ENCODE results near the gene RYR3. TPM values are rescaled to one million over a fixed set of nuclear protein-coding genes. Genes with fewer than 3 reads are reported as not detected.

The RYR3 gene
- total and polyA plus RNA-seq, 2 donors (not counting 1 experiment from before 2014, with no cell fraction given), result not detected

DNA sequence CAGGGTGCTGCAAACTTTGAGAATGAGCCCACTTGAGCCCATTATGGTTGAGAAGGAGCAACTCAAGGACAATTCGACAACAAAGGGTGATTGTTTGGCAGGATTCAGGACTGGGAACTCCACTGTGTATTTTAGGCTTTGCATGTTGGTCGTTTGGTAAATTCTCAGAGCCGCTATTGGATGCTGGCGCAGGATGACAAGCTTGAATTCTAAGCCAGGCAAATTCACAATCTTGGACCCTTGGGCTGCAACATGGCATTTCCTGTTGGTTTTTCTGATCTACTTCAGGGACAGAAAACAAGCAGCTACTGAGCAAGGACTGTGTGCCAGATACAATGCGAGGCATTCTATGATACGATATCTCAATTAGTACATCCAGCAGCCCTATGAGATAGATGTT, 82.8 kb downstream of the RYR3 start:
- H3K4me3 Mint-ChIP-seq, result no peak overlapping the region
- H3K79me2 ChIP-seq (ENCODE audit: control insufficient read depth, insufficient read depth, low read length), result no peaks in the 10 kb centered on the region
- no peaks in the 10 kb centered on the region for H3K27me3 ChIP-seq (replicated peaks in 1 of 4; ENCODE audit: control extremely low read depth in 1 of 4, control insufficient read depth in 3 of 4, insufficient read depth in 4 of 4, low read length in 3 of 4)
- ChIA-PET POLR2A (no interaction called here), CTCF (no interaction called here)
- no peaks in the 10 kb centered on the region for H3K36me3 ChIP-seq (replicated peaks in 1 of 2; ENCODE audit: control extremely low read depth in 1 of 2, control insufficient read depth in 1 of 2, extremely low read depth in 1 of 2, insufficient read depth in 2 of 2, low read length in 1 of 2)
- peaks cover 3% of the 10 kb centered on the region for H3K27me3 Mint-ChIP-seq
- WGBS (ENCODE audit: insufficient coverage), result 94% methylated on average over 6 of the region's 6 CpGs
- no peak overlapping the region for H3K4me2 ChIP-seq (replicated peaks; ENCODE audit: low read depth, low read length, poor library complexity, severe bottlenecking)
- ATAC-seq (ENCODE audit: low read depth), result no peak
- H3K27ac ChIP-seq (ENCODE audit: low read length in 2 of 2), result no peak overlapping the region
- H3K4me1 Mint-ChIP-seq, result no peaks in the 10 kb centered on the region
- H3K9me3 ChIP-seq (ENCODE audit: control extremely low read depth in 1 of 3, control insufficient read depth in 2 of 3, insufficient read depth in 1 of 3, low read length in 2 of 3), result peaks cover 0 to under 1% (median 0%) of the 10 kb centered on the region in 3 donors
- H3K4me3 ChIP-seq (ENCODE audit: control extremely low read depth in 1 of 5, extremely low read depth in 1 of 5, insufficient read depth in 1 of 5, low read depth in 2 of 5, low read length in 4 of 5), result no peak overlapping the region
- TF ChIP-seq, protein P1, sequence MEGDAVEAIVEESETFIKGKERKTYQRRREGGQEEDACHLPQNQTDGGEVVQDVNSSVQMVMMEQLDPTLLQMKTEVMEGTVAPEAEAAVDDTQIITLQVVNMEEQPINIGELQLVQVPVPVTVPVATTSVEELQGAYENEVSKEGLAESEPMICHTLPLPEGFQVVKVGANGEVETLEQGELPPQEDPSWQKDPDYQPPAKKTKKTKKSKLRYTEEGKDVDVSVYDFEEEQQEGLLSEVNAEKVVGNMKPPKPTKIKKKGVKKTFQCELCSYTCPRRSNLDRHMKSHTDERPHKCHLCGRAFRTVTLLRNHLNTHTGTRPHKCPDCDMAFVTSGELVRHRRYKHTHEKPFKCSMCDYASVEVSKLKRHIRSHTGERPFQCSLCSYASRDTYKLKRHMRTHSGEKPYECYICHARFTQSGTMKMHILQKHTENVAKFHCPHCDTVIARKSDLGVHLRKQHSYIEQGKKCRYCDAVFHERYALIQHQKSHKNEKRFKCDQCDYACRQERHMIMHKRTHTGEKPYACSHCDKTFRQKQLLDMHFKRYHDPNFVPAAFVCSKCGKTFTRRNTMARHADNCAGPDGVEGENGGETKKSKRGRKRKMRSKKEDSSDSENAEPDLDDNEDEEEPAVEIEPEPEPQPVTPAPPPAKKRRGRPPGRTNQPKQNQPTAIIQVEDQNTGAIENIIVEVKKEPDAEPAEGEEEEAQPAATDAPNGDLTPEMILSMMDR (IDR thresholded peaks at IDR 0.05), result no peak
- DNase-seq, result no peak
- H4K20me1 ChIP-seq (ENCODE audit: control insufficient read depth, insufficient read depth, low read length, poor library complexity, severe bottlenecking), result no peaks in the 10 kb centered on the region
- no peak overlapping the region for H3K9ac ChIP-seq (ENCODE audit: low read length)
- H3K4me1 ChIP-seq (ENCODE audit: control insufficient read depth in 2 of 2, insufficient read depth in 2 of 2, low read length in 2 of 2), result no peaks in the 10 kb centered on the region
- intact Hi-C loops (cut with micrococcal nuclease), result no loop called here
- H3K27ac Mint-ChIP-seq, result no peak overlapping the region
- H3K9me3 Mint-ChIP-seq (ENCODE audit: insufficient read depth), result no peaks in the 10 kb centered on the region
- H2AFZ ChIP-seq (ENCODE audit: insufficient read depth, low read depth, low read length, poor library complexity, severe bottlenecking), result no peak overlapping the region

DNA sequence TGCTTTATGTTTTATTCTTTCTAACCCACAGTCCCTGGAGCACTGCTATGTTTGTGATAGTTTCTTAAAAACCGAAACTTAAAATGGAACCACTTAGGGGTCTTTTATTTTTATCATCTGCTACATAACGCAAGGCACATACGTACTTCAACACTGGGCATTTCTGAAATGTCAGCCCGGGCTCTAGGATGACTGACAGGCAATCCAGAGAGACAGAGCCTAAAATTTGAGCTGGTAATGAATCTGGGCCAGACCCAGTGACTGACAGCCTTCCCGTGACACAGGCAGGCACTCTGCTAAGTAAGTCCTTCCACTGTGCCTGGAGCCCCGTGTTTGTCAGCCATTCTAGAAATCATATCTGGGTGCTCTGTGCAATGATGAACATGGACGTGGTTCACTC, 84.6 kb downstream of the RYR3 start:
- Mint-ChIP-seq H3K27me3 (no peaks in the 10 kb centered on the region), H3K4me1 (no peaks in the 10 kb centered on the region), H3K9me3 (ENCODE audit: insufficient read depth) (no peaks in the 10 kb centered on the region), H3K27ac (no peak overlapping the region), H3K4me3 (no peak overlapping the region)
- Histone ChIP-seq H3K27me3 (replicated peaks in 1 of 4; ENCODE audit: control extremely low read depth in 1 of 4, control insufficient read depth in 3 of 4, insufficient read depth in 4 of 4, low read length in 3 of 4) (no peaks in the 10 kb centered on the region), H3K79me2 (ENCODE audit: control insufficient read depth, insufficient read depth, low read length) (no peaks in the 10 kb centered on the region), H3K9me3 (ENCODE audit: control extremely low read depth in 1 of 3, control insufficient read depth in 2 of 3, insufficient read depth in 1 of 3, low read length in 2 of 3) (peaks cover 0 to 2% (median 0%) of the 10 kb centered on the region in 3 donors), H2AFZ (ENCODE audit: insufficient read depth, low read depth, low read length, poor library complexity, severe bottlenecking) (no peak overlapping the region), H3K27ac (ENCODE audit: low read length in 2 of 2) (no peak overlapping the region), H3K36me3 (replicated peaks in 1 of 2; ENCODE audit: control extremely low read depth in 1 of 2, control insufficient read depth in 1 of 2, extremely low read depth in 1 of 2, insufficient read depth in 2 of 2, low read length in 1 of 2) (no peaks in the 10 kb centered on the region), H4K20me1 (ENCODE audit: control insufficient read depth, insufficient read depth, low read length, poor library complexity, severe bottlenecking) (no peaks in the 10 kb centered on the region), H3K4me3 (ENCODE audit: control extremely low read depth in 1 of 5, extremely low read depth in 1 of 5, insufficient read depth in 1 of 5, low read depth in 2 of 5, low read length in 4 of 5) (no peak overlapping the region), H3K9ac (ENCODE audit: low read length) (no peak overlapping the region), H3K4me1 (ENCODE audit: control insufficient read depth in 2 of 2, insufficient read depth in 2 of 2, low read length in 2 of 2) (no peaks in the 10 kb centered on the region), H3K4me2 (replicated peaks; ENCODE audit: low read depth, low read length, poor library complexity, severe bottlenecking) (no peak overlapping the region)
- ATAC-seq (ENCODE audit: low read depth), result no peak
- DNase-seq, result no peak
- no peak for TF ChIP-seq EZH2 (IDR thresholded peaks at IDR 0.05; ENCODE audit: borderline replicate concordance, insufficient read depth, low read depth, low read length, poor library complexity, severe bottlenecking)
- TF ChIP-seq, protein P1 (IDR thresholded peaks at IDR 0.05), result no peak
- intact Hi-C loops (cut with micrococcal nuclease), result no loop called here
- ChIA-PET POLR2A (no interaction called here), CTCF (no interaction called here)
- WGBS (ENCODE audit: insufficient coverage), result 85% methylated on average over 5 of the region's 7 CpGs
